Spleen (tissue), 7 donors: Measurements from ENCODE around the gene SEMA3E.

Experiments used
- CTCF ChIP-seq, 11 experiments: fragments of 200-600 bp in 7 of 11; fragments of 450-650 bp in 4 of 11; sonication (generic) in 4 of 11; IDR thresholded peaks in 8 of 11; conservative IDR thresholded peaks in 3 of 11; 1 replicate in 7 of 11; 2 replicates in 4 of 11; pipeline versions ENCODE4 v1.4.0 to v1.8.0; 2016 to 2021; ENCODE audit warnings: antibody characterized with exemption in 11 of 11, inconsistent platforms in 4 of 11, mild to moderate bottlenecking in 1 of 11
- POLR2A ChIP-seq, 3 donors: fragments of 450-650 bp; IDR thresholded peaks; one replicate each; pipeline ENCODE4 v1.5.1; 2017; ENCODE audit warnings: antibody characterized with exemption in 3 of 3, mild to moderate bottlenecking in 1 of 3
- POLR2AphosphoS5 ChIP-seq, 3 donors: sonication (generic); formaldehyde crosslinking; IDR thresholded peaks; one replicate each; pipeline ENCODE4 v1.5.1; 2017; ENCODE audit warnings: antibody characterized with exemption in 3 of 3
- donor health status: DM: no; HTN: no; CAD: no; lungs with moderate emphysema.
- donor health status: DM: no; HTN: no; CAD: no.
- donor health status: DM: no; HTN: no; CAD: no.

DNA sequence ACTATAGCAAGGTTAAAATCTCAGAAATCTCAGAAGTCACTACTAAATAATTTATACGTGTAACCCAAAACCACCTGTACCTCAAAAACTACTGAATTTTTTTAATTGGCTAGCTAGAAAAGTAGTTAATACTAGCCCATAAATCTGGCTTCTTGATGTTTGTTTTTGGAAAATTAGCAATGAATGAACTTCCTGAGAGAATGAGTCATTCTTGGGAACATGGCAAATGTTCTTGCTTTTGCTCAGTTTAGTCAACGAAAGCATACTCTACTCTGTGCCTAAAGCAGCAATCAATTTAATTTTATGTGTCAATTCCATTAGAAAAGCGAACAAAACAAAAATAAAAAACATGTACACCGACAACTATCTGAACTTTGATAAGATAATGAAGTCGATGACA lies 69.2 kb downstream of the SEMA3E start:
- TF ChIP-seq POLR2AphosphoS5 (IDR thresholded peaks at IDR 0.05) (no peak), CTCF (IDR thresholded peaks at IDR 0.05 in 8 of 11, conservative IDR thresholded peaks at IDR 0.05 in 3 of 11) (no peak), POLR2A (IDR thresholded peaks at IDR 0.05) (no peak)
